GM12878 (cell line): ENCODE results near the gene LSAMP. TPM values are rescaled to one million over a fixed set of nuclear protein-coding genes. Genes with fewer than 3 reads are reported as not detected.

Source experiments
- BMI1 ChIP-seq: fragments of 450-650 bp; IDR thresholded peaks from 2 replicates; pipeline ENCODE4 v1.6.1; 2016; ENCODE audit warnings: mild to moderate bottlenecking, moderate library complexity, borderline replicate concordance
- CBX5 ChIP-seq: sonication (generic); IDR thresholded peaks from 2 replicates; pipeline ENCODE4 v1.6.1; 2016; ENCODE audit warnings: low read depth, moderate library complexity, mild to moderate bottlenecking, inconsistent platforms
- CHD4 ChIP-seq: fragments of 200-600 bp; sonication (generic); IDR thresholded peaks from 2 replicates; pipeline ENCODE4 v1.6.1; 2016; ENCODE audit warnings: mild to moderate bottlenecking
- EZH2 ChIP-seq: IDR thresholded peaks from 2 replicates; pipeline ENCODE4 v1.6.1; 2012; ENCODE audit warnings: low read depth, mild to moderate bottlenecking, control low read depth, inconsistent platforms, low read length, borderline replicate concordance; ENCODE audit not compliant: control insufficient read depth
- IRF5 ChIP-seq: fragments of 450-650 bp; IDR thresholded peaks from 2 replicates; pipeline ENCODE4 v1.6.1; 2017; ENCODE audit warnings: borderline replicate concordance
- MEF2B ChIP-seq: fragments of 450-650 bp; IDR thresholded peaks from 2 replicates; pipeline ENCODE4 v1.6.1; 2018; ENCODE audit warnings: mild to moderate bottlenecking, moderate library complexity; ENCODE audit not compliant: partially characterized antibody, poor library complexity, severe bottlenecking
- MXI1 ChIP-seq: fragments of 150-350 bp; IDR thresholded peaks from 2 replicates; pipeline ENCODE4 v1.6.1; 2011; ENCODE audit warnings: low read depth, mild to moderate bottlenecking, inconsistent platforms, low read length, improper control_type of control experiment
- NKRF ChIP-seq: fragments of 450-650 bp; conservative IDR thresholded peaks from 2 replicates; pipeline ENCODE4 v1.6.1; 2017; ENCODE audit warnings: mild to moderate bottlenecking, moderate library complexity
- RB1 ChIP-seq: fragments of 450-650 bp; formaldehyde crosslinking; IDR thresholded peaks from 2 replicates; pipeline ENCODE4 v1.6.1; 2017; ENCODE audit warnings: mild to moderate bottlenecking, borderline replicate concordance
- SIN3A ChIP-seq: IDR thresholded peaks from 2 replicates; pipeline ENCODE4 v1.6.1; 2012; ENCODE audit warnings: low read depth, low read length, improper control_type of control experiment
- WRNIP1 ChIP-seq: IDR thresholded peaks from 2 replicates; pipeline ENCODE4 v1.6.1; 2011; ENCODE audit warnings: low read depth, low read length, improper control_type of control experiment, borderline replicate concordance
- ZBED1 ChIP-seq: IDR thresholded peaks from 2 replicates; pipeline ENCODE4 v1.6.1; 2016; ENCODE audit warnings: borderline replicate concordance
- ZBTB4 ChIP-seq: fragments of 450-650 bp; formaldehyde crosslinking; IDR thresholded peaks from 2 replicates; pipeline ENCODE4 v1.4.0; 2022; ENCODE audit warnings: mild to moderate bottlenecking, moderate library complexity
- ZNF24 ChIP-seq: fragments of 450-650 bp; IDR thresholded peaks from 2 replicates; pipeline ENCODE4 v1.6.1; 2017; ENCODE audit warnings: antibody characterized with exemption, mild to moderate bottlenecking
- polyA plus RNA-seq, 11 experiments: library from polyadenylated mRNA; depleted of rRNA in 4 of 11; unstranded in 6 of 11; stranded (reverse) in 5 of 11; fragments of >200 nt; fragmentation: Nextera tagmentation in 4 of 11; fragmentation: Illumina TruSeq in 1 of 11; extraction: Ambion mirVana in 4 of 11; extraction: Trizol in 1 of 11; gene quantifications; 1 replicate in 1 of 11; 2 replicates in 10 of 11; pipeline versions ENCODE4 v1.2.1 to v1.2.3, GENCODE V29; 2011 to 2016; ENCODE audit warnings: inconsistent platforms in 2 of 11, missing spikeins in 2 of 11, low read depth in 1 of 11
- total RNA-seq, 4 experiments: library from RNA; depleted of rRNA in 3 of 4; stranded (reverse); fragments of >200 nt in 3 of 4; fragmentation: Illumina TruSeq in 1 of 4; extraction: Trizol in 1 of 4; gene quantifications; 2 replicates each; pipeline versions ENCODE4 v1.2.1 to v1.2.3, GENCODE V29; 2013 to 2021
- TF ChIP-seq, protein P1 (sequence below): fragments of 450-650 bp; IDR thresholded peaks from 2 replicates; pipeline ENCODE4 v1.6.1; 2017; ENCODE audit warnings: low read depth, mild to moderate bottlenecking, moderate library complexity

LSAMP gene
- total and polyA plus RNA-seq, 10 of the 15 experiments (the other 5 are each of a cell fraction or from before 2014, with no cell fraction given) = 2.0 to 12.7 (median 6.5) TPM

- TF ChIP-seq, protein P1, sequence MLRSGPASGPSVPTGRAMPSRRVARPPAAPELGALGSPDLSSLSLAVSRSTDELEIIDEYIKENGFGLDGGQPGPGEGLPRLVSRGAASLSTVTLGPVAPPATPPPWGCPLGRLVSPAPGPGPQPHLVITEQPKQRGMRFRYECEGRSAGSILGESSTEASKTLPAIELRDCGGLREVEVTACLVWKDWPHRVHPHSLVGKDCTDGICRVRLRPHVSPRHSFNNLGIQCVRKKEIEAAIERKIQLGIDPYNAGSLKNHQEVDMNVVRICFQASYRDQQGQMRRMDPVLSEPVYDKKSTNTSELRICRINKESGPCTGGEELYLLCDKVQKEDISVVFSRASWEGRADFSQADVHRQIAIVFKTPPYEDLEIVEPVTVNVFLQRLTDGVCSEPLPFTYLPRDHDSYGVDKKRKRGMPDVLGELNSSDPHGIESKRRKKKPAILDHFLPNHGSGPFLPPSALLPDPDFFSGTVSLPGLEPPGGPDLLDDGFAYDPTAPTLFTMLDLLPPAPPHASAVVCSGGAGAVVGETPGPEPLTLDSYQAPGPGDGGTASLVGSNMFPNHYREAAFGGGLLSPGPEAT = peak; percentile 89
- TF ChIP-seq ZBED1 (peak; percentile 54; the same call in 1 of the 2 replicates), RB1 (no peak), MXI1 (no peak), EZH2 (no peak), BMI1 (peak; percentile 66), ZNF24 (peak; percentile 87), CHD4 (peak; percentile 97), CBX5 (peak; percentile 17; the same call in 1 of the 2 replicates), MEF2B (peak; percentile 63), NKRF (no peak), WRNIP1 (no peak), IRF5 (no peak), ZBTB4 (CRISPR knock-in tag) (no peak), SIN3A (no peak)
Measured at GRCh38 chr3:116037954-116038911, 407.1 kb downstream of the LSAMP start (continued).
